ENCODE data around the gene WSCD2. TPM values are rescaled to one million over a fixed set of nuclear protein-coding genes. Genes with fewer than 3 reads are reported as not detected.

WSCD2 gene
- total RNA-seq, 1 donor from 2014 or later: 0.04 TPM

- no peak for DNase-seq (ENCODE audit: low read depth)
- TF ChIP-seq CTCF (IDR thresholded peaks at IDR 0.05; ENCODE audit: insufficient read depth, low read length, poor library complexity, severe bottlenecking): no peak
- peaks cover 4% of the 10 kb centered on the region for H3K27me3 ChIP-seq (ENCODE audit: control insufficient read depth, insufficient read depth, low read length)
- no peak overlapping the region for H3K4me3 ChIP-seq (ENCODE audit: low read depth, low read length)
- H3K36me3 ChIP-seq (ENCODE audit: control insufficient read depth, insufficient read depth, low read length): no peaks in the 10 kb centered on the region
Observed at GRCh38 chr12:108241986-108242703, 113.1 kb downstream of the WSCD2 start.

GRCh38 chr12:108247130-108247529, 118.0 kb downstream of the WSCD2 start:
- peaks cover 9% of the 10 kb centered on the region for H3K27me3 ChIP-seq (ENCODE audit: control insufficient read depth, insufficient read depth, low read length)
- DNase-seq (ENCODE audit: low read depth): no peak
- no peaks in the 10 kb centered on the region for H3K36me3 ChIP-seq (ENCODE audit: control insufficient read depth, insufficient read depth, low read length)
- no peak overlapping the region for H3K4me3 ChIP-seq (ENCODE audit: low read depth, low read length)
- TF ChIP-seq CTCF (IDR thresholded peaks at IDR 0.05; ENCODE audit: insufficient read depth, low read length, poor library complexity, severe bottlenecking): no peak

- no peak overlapping the region for H3K4me3 ChIP-seq (ENCODE audit: low read depth, low read length)
- DNase-seq (ENCODE audit: low read depth): no peak
- no peak for TF ChIP-seq CTCF (IDR thresholded peaks at IDR 0.05; ENCODE audit: insufficient read depth, low read length, poor library complexity, severe bottlenecking)
- H3K27me3 ChIP-seq (ENCODE audit: control insufficient read depth, insufficient read depth, low read length): peaks cover 11% of the 10 kb centered on the region
- H3K36me3 ChIP-seq (ENCODE audit: control insufficient read depth, insufficient read depth, low read length): no peaks in the 10 kb centered on the region
Observed at GRCh38 chr12:108248011-108248410, 118.9 kb downstream of the WSCD2 start.

GRCh38 chr12:108252523-108252922, 123.4 kb downstream of the WSCD2 start:
- peaks cover 14% of the 10 kb centered on the region for H3K27me3 ChIP-seq (ENCODE audit: control insufficient read depth, insufficient read depth, low read length)
- no peak for DNase-seq (ENCODE audit: low read depth)
- no peak overlapping the region for H3K4me3 ChIP-seq (ENCODE audit: low read depth, low read length)
- H3K36me3 ChIP-seq (ENCODE audit: control insufficient read depth, insufficient read depth, low read length): no peaks in the 10 kb centered on the region
- TF ChIP-seq CTCF (IDR thresholded peaks at IDR 0.05; ENCODE audit: insufficient read depth, low read length, poor library complexity, severe bottlenecking): no peak

- no peak for TF ChIP-seq CTCF (IDR thresholded peaks at IDR 0.05; ENCODE audit: insufficient read depth, low read length, poor library complexity, severe bottlenecking)
- Histone ChIP-seq H3K4me3 (ENCODE audit: low read depth, low read length) (no peak overlapping the region), H3K36me3 (ENCODE audit: control insufficient read depth, insufficient read depth, low read length) (no peaks in the 10 kb centered on the region), H3K27me3 (ENCODE audit: control insufficient read depth, insufficient read depth, low read length) (peaks cover 14% of the 10 kb centered on the region)
- DNase-seq (ENCODE audit: low read depth): no peak
Observed at GRCh38 chr12:108253540-108253939, 124.5 kb downstream of the WSCD2 start.

GRCh38 chr12:108254030-108254429, 124.9 kb downstream of the WSCD2 start:
- no peak overlapping the region for H3K4me3 ChIP-seq (ENCODE audit: low read depth, low read length)
- no peak for DNase-seq (ENCODE audit: low read depth)
- H3K27me3 ChIP-seq (ENCODE audit: control insufficient read depth, insufficient read depth, low read length): peaks cover 14% of the 10 kb centered on the region
- H3K36me3 ChIP-seq (ENCODE audit: control insufficient read depth, insufficient read depth, low read length): no peaks in the 10 kb centered on the region
- TF ChIP-seq CTCF (IDR thresholded peaks at IDR 0.05; ENCODE audit: insufficient read depth, low read length, poor library complexity, severe bottlenecking): no peak
